GM18505 (cell line): ENCODE measurements around the gene MAJIN.

Experiments used
- ATAC-seq: cut with Tn5 transposase; IDR thresholded peaks from one replicate; pipeline ENCODE4 v1.9.1; 2021; ENCODE audit not compliant: unreplicated experiment
- POLR2A ChIP-seq: IDR thresholded peaks from 4 replicates; pipeline ENCODE4 v1.6.1; 2011; ENCODE audit warnings: borderline replicate concordance; ENCODE audit not compliant: insufficient read depth, insufficient read length; ENCODE audit errors: extremely low read depth

The MAJIN gene

DNA sequence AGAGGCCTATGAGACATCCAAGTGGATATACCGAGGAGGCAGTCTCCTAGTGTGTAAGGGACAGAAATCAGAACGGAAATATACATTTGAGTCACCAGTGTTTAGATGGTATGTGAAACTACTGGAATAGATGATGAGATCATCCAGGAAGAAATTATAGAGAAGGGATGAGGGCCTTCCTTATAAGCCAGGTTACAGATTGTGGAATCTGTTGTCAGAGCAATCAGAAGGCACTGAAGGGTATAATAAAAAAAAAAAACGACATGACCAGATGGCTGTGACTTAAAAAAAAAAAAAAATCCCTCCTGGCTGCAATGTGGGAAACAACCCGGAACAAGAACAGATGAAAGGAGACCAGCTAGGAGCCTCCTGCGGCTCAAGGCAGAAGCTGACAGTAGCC, 2.7 kb downstream of the MAJIN start:
- no peak for ATAC-seq
- TF ChIP-seq POLR2A: no peak

DNA sequence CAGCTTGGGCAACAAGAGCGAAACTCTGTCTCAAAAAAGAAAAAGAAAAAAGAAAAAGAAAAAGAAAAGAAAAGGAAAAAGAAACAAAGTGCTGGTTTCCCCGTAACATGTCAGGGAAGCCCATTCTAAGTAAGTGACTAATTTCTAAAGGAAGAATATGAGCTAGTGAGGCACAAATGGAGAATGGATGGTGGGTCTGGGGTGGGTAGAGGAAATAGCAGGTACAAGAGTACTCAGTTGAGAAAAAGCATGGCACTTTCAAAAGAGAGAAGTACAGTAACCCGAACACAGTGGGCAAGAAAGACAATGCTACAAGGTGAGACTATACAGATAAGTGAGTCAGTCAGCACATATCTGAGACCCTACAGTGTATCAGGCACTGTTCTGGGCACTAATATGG, 4.5 kb downstream of the MAJIN start:
- no peak for ATAC-seq
- no peak for TF ChIP-seq POLR2A

GRCh38 chr11:64963072-64963631, 8.8 kb downstream of the MAJIN start:
- no peak for ATAC-seq
- TF ChIP-seq POLR2A: no peak

DNA sequence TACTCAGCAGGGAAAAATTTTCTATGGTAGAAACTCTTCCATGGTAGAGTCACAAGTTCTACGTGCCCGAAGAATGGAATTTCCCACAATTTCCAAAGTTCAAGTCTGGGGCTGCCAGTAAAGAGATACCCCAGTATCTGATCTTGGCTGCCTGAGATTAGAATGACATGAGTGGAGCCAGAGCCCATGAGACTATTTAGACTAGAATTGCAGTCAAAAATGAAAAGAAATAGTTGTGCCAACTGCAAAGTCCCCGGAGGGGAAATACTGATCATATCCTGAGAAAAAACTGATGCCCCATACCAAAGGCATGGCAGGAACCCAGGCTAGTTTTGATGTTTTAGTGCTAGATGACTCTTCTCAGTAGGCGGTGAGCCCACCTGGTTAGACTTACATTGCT, 11.2 kb downstream of the MAJIN start:
- no peak for TF ChIP-seq POLR2A

GRCh38 chr11:64959498-64959897, 12.4 kb downstream of the MAJIN start:
- ATAC-seq: no peak
- TF ChIP-seq POLR2A: no peak

More for the DNA sequence above, 11.2 kb downstream of the MAJIN start:
- ATAC-seq: no peak

- TF ChIP-seq POLR2A: no peak
Measured at GRCh38 chr11:64954201-64954600, 17.7 kb downstream of the MAJIN start.

GRCh38 chr11:64951529-64951928, 20.4 kb downstream of the MAJIN start:
- no peak for TF ChIP-seq POLR2A
- ATAC-seq: no peak

More at GRCh38 chr11:64954201-64954600, 17.7 kb downstream of the MAJIN start:
- ATAC-seq: no peak

DNA sequence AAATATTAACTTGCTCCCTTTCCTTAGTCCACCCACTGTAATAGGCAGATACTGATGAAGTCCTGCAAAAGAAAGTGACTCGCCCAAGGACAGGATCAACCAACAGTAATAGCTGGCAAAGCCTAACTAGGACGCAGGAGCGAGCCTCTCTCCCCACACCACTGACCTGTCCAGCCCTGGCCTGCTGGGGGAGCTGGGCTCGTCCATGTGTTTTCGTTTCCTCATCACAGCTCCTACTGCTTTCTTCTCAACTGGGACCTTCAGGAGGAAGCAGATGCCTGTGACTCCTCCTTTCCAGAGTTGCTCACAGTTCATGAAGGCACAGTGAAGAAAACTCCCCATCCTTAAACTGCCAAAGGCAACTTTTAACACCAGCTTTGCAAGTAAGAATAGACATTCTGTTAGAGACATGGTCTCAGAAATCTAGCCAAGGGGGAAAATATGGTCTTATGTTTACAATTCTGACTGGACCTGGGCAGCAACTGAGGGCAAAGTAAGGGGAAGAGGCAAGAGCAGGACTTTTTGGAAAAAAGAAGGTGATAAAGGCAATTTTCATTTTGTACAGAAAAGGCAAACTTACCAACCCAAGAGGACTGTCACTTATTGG, 24.6 kb downstream of the MAJIN start:
- ATAC-seq: no peak
- no peak for TF ChIP-seq POLR2A

- ATAC-seq: no peak
- no peak for TF ChIP-seq POLR2A
Measured at GRCh38 chr11:64936539-64936938, 35.4 kb downstream of the MAJIN start.

DNA sequence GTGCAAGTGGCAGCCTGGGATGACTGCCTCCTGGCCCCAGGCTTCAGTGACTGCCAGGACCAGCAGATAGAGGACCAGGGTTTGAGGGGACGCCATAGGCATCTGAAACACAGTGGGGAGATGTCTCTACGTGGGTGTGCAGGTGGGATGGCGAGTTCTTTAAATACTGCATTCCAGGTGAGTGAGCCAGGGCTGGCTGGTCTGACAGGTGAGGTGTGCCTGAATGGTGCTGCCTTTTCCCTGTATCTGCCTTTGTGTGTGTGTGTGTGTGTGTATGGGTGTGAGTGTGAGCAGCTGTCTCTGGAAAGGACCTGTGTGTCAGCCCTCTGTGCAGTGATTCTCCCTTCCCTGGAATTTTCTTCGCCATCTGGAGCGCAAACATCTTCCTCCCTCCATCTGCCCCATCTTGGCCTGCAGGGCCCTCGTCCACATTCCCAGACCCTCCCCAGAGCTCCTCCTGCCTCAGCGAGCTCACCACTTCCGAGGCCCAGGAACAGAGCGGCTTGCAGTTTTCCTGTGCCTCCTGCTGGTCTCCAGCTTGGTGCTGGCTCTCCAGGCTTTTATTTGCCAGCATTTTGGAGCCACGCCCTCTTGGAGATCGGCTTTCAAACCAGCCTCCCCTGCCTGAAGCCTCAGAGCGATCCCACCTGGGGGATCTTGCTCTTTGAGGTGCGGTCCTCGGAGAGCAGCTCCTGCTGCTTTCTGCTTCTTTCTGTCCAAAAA, 36.4 kb downstream of the MAJIN start, which contains the start of gene GPHA2:
GPHA2 (minus strand) TSS at position 535 of the 723 bp plus-strand sequence; CDS start at position 102, 433 bp downstream.
- TF ChIP-seq POLR2A: no peak

DNA sequence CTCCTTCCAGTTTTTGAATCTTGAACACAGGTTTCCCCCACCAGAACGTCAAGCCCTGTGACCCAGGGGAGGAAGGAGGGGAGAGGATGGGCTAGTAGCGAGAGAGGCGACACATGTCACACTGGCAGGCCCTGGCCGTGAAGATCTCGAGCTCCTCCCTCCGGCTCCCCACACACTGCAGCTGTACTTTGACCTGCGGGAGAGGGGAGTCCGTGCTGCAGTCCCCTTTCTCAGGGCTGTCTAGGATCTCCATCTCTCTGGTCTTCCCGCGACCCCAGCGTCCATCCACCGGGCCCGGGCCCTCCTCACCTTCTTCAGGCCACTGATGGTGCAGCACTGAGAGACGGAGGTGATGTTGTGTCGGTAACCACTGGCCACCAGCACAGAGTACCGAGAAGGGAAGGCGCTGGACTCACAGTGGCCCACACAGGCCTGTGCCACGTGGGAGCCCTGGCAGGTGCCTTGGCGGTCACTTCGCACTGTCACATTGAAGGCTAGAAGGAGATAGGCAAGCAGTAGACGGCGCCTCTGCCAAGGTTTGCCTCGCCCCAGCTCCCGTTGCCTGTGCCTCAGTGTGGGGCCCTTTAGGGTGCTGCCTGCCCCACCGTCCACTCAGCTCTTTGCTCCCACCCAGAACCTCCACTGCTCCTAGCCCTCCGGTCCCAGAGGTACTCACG, 37.1 kb downstream of the MAJIN start:
- no peak for ATAC-seq

More for the DNA sequence above, 36.4 kb downstream of the MAJIN start, which contains the start of gene GPHA2:
- ATAC-seq: no peak

DNA sequence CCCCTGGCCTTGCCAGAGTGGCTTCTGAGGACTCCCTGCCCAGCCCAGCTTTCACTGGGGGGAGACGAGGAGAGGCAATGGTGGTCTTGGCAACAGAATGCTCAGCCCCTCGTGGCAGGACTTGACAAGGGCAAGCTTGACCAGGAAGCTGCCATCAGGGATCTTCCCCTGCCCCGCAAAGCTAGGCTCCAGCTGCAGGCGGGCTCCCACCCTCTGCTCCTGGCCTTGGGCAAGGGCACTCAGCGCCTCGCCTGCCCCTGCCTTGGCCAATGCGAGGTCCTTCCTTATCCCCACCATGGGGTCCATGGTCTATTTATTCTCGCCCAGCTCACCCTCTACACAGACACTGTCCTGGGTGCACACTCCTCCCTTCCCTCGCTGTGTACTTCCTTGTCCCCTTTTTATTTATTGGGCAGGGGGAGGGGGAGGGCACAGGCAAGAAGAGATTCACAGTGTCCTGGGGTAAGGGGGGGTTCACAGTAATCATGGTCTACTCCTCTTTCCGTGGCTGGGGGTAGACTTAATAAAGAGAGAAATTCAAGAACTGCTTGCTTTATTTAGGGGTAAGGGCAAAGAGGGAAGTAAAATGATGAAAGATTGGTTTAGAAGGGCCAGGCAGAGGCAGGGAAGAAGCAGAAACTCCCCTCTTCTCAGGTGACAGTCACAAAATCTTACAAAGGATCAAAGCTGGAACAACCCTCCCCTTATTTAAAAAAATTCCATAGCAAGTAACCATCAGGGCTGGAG, 37.8 kb downstream of the MAJIN start:
- no peak for TF ChIP-seq POLR2A
- ATAC-seq: no peak

More for the DNA sequence above, 37.1 kb downstream of the MAJIN start:
- TF ChIP-seq POLR2A: no peak
